GM12892 (cell line): ENCODE results near the gene TAC3.
"Not testable (repeated sequence)": the region's sequence is repeated elsewhere in the genome, so short reads cannot be mapped to it uniquely, and the experiment has no call there.

Source experiments
- DNase-seq: peaks from one replicate; pipeline ENCODE4 v3.0.0; 2011; ENCODE audit not compliant: insufficient read length
- FAIRE-seq: peaks from 2 replicates; lab custom pipeline; 2011; peaks lifted over from hg19 to GRCh38; lab: Jason Lieb, UNC
- POLR2A ChIP-seq: IDR thresholded peaks from 2 replicates; pipeline ENCODE4 v1.6.1; 2011; ENCODE audit warnings: low read depth, low read length, control low read depth
- POLR2AphosphoS5 ChIP-seq: IDR thresholded peaks from 2 replicates; pipeline ENCODE4 v1.6.1; 2011; ENCODE audit warnings: low read depth, low read length, control low read depth
- TAF1 ChIP-seq: IDR thresholded peaks from 2 replicates; pipeline ENCODE4 v1.6.1; 2011; ENCODE audit warnings: low read depth, mild to moderate bottlenecking, control low read depth, low read length, borderline replicate concordance

TAC3 gene

GRCh38 chr12:57031138-57031725 lies 14.9 kb upstream of the TAC3 start:
- DNase-seq (no peak), FAIRE-seq (no peak)
- TF ChIP-seq TAF1 (no peak), POLR2A (no peak), POLR2AphosphoS5 (no peak)

DNA sequence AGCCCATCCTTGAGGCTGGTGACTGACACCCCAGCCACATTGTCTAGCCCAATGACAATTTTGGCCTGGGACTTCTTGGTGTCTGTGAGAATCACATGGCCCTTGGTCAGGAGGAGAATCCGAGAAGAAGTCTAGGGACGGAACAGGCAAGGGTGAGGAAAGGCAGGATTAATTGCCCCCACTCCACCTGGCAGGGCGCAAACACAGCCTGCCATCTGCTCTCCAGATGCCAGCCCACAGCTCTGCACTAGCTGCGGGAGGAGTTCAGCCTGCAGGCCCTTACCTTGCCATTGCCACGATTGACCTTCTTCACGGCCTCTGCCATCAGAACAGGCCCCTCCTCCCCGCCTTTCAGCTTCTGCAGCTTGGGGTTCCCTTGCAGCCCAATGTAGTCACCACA lies 13.1 kb upstream of the TAC3 start:
- TF ChIP-seq POLR2AphosphoS5 (no peak), TAF1 (no peak), POLR2A (no peak)
- DNase-seq (no peak), FAIRE-seq (no peak)

GRCh38 chr12:57027805-57028153 lies 11.4 kb upstream of the TAC3 start:
- FAIRE-seq (no peak), DNase-seq (no peak)
- TF ChIP-seq POLR2A = no peak
- TF ChIP-seq POLR2AphosphoS5 = no peak
- TF ChIP-seq TAF1 = no peak

- TF ChIP-seq POLR2AphosphoS5 (no peak), TAF1 (no peak), POLR2A (no peak)
- FAIRE-seq (no peak), DNase-seq (no peak)
Measured at GRCh38 chr12:57027011-57027804, 10.9 kb upstream of the TAC3 start.

DNA sequence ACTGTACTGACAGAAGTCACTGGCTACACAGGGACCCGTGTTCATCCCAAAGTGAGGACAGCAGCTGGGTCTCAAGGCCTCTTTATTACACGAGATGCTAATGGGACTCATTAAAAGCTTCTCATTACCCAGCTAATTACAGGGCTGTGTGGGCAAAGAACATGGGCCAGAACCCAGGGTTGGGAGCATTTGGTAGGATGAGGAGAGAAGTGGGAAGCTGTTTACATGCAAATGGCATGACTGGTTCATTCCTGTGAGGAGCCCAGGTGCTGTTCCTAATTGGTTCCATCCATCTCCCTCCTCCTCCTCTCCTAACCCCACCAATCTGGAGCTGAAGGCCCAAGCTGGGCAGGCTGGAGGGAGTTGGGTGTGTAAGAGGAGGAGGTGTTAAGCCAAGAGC lies 8.9 kb upstream of the TAC3 start:
- TF ChIP-seq TAF1 (no peak), POLR2AphosphoS5 (no peak), POLR2A (no peak)

DNA sequence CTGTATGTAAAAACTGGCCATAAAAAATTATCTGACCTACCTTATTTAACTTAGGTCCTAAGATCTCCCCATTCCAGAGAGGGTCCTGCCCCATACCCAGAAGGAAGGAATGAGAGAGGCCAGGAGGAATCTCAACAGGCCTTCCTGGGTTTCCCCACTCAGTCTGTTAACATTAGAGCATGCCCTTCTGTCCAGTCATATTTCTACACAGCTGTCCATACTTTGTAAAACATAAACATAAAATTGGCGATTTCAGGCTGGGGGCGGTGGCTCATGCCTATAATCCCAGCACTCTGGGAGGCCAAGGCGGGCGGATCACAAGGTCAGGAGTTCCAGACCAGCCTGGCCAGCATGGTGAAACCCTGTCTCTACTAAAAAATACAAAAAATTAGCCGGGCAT lies 6.0 kb upstream of the TAC3 start:
- FAIRE-seq = not testable (repeated sequence)

More for the DNA sequence above, 8.9 kb upstream of the TAC3 start:
- DNase-seq = no peak
- no peak for FAIRE-seq

DNA sequence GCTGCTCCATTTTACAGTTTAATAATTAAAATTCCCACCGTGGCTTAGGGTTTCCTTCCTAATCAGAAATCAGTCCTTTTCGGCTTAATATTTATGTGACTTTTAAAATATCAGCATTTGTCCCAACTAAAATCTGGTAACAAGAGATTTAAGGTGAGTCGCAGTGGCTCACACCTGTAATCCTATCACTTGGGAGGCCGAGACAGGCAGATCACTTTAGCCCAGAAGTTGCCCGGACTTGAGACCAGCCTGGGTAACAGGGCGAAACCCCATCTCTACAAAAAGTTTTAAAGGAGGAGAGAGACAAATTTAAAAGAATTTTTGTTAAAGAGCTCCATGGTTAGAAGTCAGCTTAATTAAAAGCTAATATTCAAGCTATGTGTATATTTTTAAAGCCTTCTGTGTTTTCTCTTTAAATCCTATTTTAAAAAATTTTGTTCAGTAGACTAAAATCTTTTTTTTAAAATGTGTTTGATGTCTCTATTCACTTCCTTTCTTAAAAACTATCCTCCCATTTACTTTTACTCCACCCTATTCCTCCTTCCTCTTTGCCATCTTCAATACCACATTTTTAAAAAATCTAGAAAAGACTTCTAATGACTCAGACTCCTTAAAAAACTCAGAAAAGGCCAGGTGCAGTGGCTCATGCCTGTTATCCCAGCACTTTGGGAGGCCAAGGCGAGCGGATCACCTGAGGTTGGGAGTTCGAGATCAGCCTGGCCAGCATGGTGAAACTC lies 3.8 kb upstream of the TAC3 start:
- no peak for TF ChIP-seq TAF1
- TF ChIP-seq POLR2A = no peak
- TF ChIP-seq POLR2AphosphoS5 = no peak
- DNase-seq = no peak
- no peak for FAIRE-seq

More for the DNA sequence above, 6.0 kb upstream of the TAC3 start:
- not testable (repeated sequence) for DNase-seq

DNA sequence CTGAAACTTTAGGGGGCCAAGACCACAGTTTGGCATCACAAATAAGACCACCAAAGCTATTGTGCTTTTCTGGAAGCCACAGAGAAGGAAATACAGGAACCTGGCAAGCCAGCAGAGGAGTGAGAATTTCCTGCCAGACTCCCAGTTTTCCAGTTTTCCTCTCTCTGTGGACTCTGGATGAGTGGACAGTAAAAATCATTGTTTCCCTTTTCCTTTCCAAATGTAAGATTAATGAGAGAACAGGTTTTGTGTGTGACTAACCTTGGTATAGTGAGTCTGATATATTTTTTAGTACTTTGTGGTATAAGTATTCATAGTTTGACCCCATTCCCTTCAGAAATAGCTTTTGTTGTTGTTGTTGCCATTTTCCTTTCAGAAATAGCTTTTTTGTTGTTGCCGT lies 2.6 kb upstream of the TAC3 start:
- no peak for FAIRE-seq
- TF ChIP-seq TAF1 (no peak), POLR2A (no peak), POLR2AphosphoS5 (no peak)
- no peak for DNase-seq

- FAIRE-seq, DNase-seq: not testable (repeated sequence)
Measured at GRCh38 chr12:57018353-57018752, 2.0 kb upstream of the TAC3 start.

GRCh38 chr12:57012600-57013465 lies 3.5 kb downstream of the TAC3 start:
- no peak for DNase-seq
- FAIRE-seq = peak; percentile 76
- TF ChIP-seq POLR2AphosphoS5 = no peak
- no peak for TF ChIP-seq POLR2A
- no peak for TF ChIP-seq TAF1

- DNase-seq = no peak
- FAIRE-seq = peak; percentile 21
- no peak for TF ChIP-seq POLR2A
- no peak for TF ChIP-seq TAF1
- no peak for TF ChIP-seq POLR2AphosphoS5
Measured at GRCh38 chr12:57011438-57012424, 4.6 kb downstream of the TAC3 start.
